Endometrial microvascular endothelial cells (primary cell): Measurements from ENCODE around the gene RPLP1. TPM values are rescaled to one million over a fixed set of nuclear protein-coding genes. Genes with fewer than 3 reads are reported as not detected.
"Not testable (repeated sequence)": the region's sequence is repeated elsewhere in the genome, so short reads cannot be mapped to it uniquely, and the experiment has no call there.

Source experiments
- in situ Hi-C: cut with HindIII; loops from 2 replicates; pipeline ENCODE4 v1.10.0; 2017; ENCODE audit warnings: low sequenced_read_pairs, low pct_unique_long_range_greater_than_20kb; ENCODE audit errors: inconsistent ontology term
- total RNA-seq: library from RNA; depleted of rRNA; stranded (reverse); fragments of >200 nt; gene quantifications from one replicate; pipeline ENCODE4 v1.2.3, GENCODE V29; 2015; ENCODE audit errors: inconsistent ontology term

RPLP1 gene
- total RNA-seq, 1 donor from 2014 or later: 438 TPM

DNA sequence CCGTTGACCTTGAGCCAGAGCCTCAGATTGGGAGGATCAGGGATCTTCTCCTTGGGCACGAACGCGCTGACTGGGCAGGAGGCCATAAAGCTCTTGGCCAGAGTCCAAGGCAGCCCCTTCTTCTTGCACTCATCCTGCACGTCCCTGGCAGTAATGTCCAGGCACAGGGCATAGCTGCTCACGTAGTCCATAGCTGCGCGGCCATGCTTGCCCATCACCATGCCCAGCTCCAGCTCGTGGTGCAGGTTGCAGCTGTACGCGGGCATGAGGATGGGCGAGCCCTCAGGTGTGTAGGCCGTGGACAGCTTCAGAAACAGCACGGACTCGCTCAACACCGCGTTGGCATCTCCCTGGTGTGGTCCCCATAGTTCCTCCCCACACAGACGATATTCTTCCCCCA is 17.9 kb upstream of the RPLP1 start:
- in situ Hi-C loops: no loop called here

DNA sequence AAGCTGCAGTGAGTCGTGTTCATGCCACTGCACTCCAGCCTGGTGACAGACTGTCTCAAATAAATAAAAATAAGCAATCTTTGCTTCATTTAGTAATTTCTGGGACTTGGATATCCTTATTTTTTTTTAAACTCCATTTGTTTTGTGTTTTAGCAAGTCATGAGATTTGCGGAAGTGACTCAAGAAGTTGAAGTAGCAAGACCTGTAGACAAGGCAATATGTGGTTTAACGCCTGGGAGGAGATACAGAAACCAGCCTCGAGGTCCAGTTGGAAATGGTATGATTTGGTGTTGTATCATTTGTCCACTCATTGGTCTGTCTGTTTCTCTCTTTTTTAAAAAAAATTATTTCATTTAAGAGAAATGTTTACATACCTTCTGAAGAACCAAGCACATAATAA is 16.6 kb upstream of the RPLP1 start:
- in situ Hi-C loops: no loop called here

DNA sequence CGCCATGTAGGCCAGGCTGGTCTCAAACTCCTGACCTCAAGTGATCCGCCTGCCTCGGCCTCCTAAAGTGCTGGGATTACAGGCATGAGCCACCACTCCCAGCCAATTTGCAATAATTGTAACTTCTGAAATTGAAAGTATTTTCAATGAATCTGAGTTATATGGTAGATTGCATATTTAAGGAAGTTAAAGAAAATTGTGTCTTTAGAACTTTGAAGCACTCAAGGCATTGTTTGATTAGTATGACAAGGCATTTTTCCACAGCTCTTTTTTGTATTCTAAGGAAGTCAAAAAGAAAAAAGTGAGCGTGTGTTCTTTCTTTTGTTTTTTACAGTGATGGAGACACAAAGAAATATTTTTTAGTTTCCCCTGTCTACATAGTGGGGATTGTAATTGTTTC is 15.7 kb upstream of the RPLP1 start:
- in situ Hi-C loops: no loop called here

DNA sequence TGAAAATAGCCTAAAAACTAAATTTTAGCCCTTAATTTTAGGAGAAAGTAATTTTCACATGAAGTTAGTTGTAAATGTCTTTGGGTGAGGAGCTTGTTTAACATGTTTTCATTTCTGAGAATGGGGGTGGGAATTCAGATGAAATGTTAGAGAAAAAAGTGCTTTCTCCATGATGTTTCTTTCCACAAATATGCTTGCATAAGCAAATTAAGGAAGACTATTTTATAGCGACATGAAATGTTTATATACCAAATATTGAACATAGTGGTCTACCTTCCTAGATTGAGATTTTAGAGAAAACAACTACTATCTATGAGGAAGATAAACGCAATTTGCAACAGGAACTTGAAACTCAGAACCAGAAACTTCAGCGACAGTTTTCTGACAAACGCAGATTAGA is 13.0 kb upstream of the RPLP1 start:
- in situ Hi-C loops: no loop called here

DNA sequence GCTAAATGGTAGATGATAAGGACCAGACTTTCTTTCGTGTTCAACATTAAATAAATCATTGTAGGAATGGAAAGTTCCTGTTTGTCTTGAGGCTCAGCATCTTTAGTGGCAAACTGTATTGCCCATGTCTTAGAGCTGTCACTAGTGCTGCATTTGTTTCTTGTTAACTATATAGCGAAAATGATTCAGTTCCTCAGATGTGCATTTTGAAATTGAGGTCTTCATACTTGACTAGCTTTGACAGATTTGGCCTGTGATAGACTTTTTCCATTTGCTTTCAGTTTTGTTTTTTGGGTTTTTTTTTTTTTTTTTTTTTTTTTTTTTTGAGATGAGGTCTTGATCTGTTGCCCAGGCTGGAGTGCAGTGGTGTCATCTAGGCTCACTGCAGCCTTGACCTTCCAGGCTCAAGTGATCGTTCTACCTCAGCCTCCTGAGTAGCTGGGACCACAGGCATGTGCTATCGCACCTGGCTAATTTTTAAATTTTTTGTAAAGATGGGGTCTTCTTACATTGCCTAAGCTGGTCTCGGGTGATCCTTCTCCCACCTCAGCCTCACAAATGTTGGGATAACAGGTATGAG is 9.5 kb upstream of the RPLP1 start:
- in situ Hi-C loops: no loop called here

DNA sequence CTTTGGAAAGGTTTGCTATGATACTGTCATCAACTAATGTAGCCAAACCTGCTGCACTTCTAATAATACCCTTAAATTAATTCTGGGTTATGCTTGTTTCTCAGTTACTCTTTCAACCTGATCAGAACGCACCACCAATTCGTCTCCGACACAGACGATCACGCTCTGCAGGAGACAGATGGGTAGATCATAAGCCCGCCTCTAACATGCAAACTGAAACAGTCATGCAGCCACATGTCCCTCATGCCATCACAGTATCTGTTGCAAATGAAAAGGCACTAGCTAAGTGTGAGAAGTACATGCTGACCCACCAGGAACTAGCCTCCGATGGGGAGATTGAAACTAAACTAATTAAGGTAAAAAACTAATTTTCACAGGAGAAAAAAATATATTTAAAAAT is 7.9 kb upstream of the RPLP1 start:
- in situ Hi-C loops: no loop called here

DNA sequence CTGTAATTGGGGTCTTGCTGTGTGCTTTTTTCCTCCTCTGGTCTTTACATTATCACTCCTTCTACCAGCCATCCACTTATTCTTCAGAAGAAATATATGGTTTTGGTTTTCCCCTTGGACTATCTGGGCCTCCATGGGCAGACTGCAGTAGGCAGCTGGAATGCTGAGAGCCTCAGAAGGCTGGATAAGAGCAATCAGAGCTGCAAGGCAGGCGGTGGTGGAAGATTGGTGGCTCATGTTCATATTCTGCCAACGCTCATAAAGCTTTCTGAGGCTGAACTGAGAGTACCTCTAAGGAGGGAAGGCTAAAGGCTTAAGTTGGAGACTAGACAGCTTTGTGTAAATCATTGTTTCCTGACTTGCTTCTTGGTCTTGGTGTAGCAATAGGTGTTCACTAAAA is 5.7 kb upstream of the RPLP1 start:
- in situ Hi-C loops: no loop called here

DNA sequence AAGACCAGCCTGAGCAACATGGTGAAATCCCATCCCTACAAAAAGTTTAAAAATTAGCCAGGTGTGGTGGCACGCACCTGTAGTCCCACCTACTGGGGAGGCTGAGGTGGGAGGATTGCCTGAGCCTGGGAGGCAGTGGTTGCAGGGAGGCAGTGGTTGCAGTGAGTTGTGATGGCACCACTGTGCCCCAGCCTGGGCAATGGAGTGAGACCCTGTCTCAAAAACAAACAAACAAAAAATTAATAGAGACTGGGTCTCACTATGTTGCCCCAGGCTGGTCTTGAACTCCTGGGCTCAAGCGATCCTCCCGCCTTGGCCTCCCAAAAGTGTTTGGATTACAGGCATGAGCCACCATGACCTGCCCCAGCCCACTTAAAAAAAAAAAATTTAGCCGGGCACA is 2.4 kb upstream of the RPLP1 start:
- in situ Hi-C loops: not testable (repeated sequence)

DNA sequence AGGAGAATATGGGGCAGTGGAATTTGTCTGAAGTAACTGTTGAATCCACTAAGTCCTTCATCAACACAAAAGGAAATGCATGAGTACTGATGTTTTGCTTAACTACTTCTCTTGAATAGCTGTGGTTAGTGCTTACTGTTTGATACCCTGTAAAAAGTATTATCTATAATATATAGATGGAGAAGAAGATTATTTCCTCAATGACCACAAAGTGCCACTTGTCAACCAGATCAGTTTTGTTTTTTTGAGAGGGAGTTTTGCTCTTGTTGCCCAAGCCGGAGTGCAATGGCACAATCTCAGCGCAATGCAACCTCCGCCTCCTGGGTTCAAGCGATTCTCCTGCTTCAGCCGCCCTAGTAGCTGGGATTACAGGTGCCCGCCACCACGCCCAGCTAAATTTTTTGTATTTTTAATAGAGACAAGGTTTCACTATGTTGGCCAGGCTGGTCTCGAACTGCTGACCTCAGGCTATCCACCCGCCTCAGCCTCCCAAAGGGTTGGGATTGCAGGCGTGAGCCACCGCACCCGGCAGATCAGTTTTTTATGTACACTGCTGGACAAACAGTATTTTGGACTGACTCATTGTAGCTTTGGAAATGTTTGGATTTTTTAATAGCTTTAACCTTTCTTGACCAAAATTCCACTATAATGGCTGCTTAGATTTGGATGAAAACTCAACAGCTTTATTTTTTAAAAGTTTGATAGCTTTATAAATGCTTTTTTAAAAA is 1.5 kb upstream of the RPLP1 start:
- in situ Hi-C loops: no loop called here

DNA sequence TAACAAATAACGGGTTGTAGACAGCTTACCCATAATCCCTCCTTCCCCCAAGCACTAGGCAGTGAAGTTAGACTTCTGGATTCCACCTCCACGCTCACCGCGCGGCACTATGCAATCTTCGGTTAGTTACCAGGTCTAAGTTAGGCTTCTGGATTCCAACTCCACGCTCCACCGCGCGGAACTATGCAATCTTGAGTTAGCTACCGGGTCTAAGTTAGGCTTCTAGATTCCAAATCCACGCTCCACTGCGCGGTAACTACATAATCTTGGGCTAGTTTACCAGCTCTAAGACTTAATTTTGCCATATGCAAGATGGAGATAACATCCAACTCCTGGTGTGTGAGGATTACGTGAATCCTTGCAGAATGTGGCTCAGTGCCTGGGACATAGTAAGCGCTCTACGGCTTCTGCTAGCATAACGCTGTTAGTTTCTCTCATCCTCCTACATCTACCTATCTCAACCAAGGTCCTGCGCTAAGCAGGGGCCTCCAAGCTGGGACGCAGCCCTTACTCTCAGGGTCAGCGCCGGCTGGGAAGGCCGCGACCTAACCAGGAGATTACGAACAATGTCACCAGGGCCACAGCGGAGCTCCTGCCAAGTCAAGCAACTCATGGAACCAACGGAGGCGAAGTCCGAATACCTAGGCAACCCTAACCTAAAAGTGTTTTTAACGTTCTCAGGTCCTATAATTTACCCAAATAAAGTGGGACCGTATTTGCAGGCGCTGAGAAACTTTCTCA is 497 bp upstream of the RPLP1 start:
- in situ Hi-C loops: no loop called here

DNA sequence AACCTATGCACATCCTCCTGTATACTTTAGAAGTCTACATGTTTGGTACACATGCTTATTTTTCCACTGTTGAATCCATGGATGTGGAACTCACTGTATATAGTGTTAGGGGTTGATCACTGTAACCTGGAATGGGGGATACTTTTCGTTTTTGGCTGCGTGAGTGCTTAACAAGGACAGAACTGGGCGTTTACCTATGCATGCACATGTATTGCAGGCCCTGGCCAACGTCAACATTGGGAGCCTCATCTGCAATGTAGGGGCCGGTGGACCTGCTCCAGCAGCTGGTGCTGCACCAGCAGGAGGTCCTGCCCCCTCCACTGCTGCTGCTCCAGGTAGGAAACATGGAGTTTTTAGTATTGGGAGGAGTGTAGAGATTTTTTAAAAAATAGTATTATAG is 2.3 kb downstream of the RPLP1 start:
- in situ Hi-C loops: no loop called here

DNA sequence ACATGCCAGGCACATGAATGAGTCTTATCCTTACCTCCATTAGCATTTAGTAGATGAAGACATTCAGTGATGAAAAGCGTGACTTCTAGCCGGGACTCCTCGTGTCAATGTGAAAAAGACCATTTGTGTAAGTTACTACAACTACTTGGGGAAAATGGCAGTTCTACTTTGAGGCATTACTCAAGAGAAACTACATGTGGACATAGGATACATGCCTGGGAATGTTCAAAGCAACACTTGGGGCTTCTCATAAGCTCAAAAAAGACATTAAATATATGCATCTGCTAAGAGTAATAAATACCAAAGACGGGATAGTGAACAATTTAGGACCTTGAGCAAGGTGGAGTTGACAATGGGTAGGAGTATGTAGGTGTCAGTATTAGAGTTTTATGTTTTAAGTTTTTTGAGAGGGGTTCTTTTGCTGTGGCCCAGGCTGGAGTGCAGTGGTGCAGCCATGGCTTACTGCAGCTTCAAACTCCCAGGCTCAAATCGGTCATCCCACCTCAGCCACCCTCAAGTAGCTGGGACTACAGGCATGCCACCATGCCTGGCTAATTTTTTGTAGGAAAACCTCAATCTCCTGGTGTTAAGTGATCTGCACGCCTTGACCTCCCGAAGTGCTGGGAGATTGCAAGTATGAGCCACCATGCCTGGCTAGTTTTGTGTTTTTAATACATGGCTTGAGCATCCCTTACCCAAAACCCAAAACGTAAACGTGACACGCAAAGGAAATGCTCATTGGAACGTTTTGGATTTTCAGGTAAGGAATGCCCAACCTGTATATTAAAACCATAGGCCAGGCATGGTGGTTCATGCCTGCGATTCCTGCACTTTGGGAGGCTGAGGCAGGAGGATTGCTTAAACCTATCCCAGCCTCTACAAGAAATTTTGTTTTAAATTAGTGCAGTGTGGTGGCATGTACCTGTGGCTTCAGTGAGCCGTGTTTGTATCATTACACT is 3.9 kb downstream of the RPLP1 start:
- in situ Hi-C loops: no loop called here

DNA sequence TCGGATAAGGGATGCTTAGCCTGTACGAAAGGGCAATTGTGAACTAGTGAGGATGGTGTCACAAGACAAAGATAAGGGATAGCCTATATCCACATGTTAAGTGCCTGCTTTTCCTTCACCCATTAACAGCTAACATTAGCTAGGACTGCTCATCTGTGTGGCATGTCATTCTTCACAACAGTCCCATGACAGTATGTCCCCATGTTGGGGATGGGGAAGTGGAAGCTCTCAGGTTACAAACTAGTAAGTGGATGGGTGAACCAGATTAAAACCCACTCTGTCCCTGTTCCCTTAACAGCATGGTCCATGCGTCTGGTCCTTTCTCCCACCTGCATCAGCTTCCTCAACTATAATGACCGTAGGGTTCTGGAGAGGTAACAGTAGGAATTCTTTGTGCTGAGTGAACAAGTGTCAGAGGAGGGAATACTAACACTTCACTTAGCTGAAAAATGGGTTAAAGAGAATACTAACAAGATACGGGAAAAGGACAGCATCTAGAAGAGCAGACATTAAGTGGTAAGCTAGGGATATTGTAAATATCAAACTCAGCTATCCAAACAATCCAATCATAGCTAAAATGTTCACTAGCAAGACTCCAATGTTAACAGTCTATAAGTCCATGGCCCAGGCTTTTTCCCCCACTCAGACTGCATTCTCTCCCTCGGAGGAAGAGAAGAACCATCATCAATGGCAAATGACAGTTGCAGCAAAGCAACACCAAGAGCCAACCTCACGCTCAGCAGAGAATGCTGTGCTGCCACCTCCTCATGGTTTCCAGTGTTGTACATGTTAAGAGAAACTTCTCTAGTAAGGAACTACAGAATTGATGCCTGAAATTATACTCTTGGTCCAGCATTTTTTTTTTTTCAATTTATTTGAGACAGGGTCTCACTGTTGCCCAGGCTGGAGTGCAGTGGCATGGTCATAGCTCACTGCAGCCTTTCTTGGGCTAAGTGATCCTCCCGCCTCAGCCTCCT is 5.0 kb downstream of the RPLP1 start:
- in situ Hi-C loops: no loop called here

DNA sequence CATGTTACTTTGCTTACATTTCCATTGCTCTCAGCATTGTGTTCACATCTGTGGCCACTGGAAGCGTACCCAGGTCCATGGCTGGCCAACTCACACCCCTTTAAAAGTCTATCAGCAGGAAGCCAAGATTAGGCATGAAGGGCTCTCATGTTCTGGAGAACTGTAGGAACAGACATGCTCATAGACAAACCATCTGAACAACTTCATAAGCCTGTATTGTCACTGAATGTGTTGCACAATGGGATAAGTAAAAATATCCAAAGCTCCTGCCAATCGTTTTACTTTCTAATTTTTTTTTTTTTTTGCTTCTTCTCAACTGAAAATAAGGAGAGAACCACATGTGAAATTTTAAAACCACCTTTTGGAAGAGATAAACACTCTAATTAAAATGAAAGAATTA is 6.4 kb downstream of the RPLP1 start:
- in situ Hi-C loops: no loop called here

DNA sequence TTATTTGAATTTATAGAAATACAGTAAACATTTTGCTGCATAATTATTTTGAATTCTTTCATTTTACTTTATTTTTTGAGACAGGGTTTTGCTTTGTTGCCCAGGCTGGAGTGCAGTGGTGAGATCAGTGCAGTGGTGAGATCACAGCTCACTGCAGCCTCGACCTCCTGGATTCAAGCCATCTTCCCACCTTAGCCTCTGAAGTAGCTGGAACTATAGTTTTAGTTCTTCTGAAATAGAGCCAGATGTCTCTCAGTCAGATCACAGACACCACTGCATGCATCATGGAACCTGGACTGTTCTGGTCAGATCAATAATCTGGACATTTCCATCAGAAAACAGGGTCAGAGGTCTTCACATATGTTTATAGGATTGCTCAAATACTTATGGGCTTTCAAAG is 7.9 kb downstream of the RPLP1 start:
- in situ Hi-C loops: no loop called here

DNA sequence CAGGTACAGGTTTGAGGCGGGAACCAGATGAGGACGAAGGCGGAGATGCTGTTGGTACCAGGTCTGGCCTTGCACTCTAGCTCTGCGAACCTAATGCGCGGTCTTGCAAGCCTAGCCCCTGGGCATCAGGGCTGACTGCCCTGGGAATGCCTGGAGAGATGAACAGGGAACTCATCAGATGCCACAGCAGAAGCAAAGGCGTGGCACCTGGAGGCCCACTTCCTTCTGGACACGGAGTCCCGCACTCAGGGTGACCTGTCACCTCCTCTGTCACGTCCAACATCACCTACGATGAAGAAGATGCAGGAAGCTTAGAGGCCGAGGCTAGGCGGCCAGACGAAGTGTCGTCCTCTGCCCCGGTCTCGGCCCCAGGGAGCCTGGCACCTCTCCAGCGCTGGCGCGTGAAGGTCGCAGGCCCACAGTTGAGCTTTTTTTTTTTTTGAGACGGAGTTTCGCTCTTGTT is 9.4 kb downstream of the RPLP1 start:
- in situ Hi-C loops: no loop called here

DNA sequence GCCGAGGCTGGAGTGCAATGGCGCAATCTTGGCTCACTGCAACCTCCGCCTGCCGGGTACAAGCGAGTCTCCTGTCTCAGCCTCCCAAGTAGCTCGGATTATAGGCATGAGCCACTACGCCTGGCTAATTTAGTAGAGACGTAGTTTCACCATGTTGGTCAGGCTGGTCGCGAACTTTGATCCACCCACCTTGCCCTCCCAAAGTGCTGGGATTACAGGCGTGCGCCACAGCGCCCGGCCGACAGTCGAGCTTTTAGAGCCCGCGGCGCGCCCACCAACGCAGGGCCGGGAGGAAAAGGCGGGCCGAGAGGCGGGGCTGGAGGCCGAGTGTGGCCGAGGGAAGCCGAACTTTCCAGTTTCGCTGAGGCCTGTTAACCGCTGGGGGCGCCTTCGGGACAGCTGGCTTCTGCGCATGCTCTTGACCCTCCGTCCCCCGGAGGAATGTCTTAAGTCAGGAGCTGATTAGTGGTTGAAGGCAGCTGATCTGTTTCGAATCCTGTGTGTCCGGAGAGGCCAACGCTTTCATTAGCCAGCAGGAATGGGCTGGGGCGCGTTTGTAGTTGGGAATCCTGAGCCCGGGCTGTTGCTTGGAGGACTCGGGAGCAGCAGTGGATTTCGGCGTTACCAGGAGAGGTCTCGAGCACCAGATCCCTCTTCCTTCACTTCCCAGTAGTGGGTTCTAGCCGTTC is 10.0 kb downstream of the RPLP1 start:
- in situ Hi-C loops: no loop called here
